KBM-7 (cell line): ENCODE results near the gene TMSB4X.
"Not testable (repeated sequence)": the region's sequence is repeated elsewhere in the genome, so short reads cannot be mapped to it uniquely, and the experiment has no call there.

Experiments used
- DNase-seq: peaks from one replicate; pipeline ENCODE4 v3.0.0-alpha.2; 2015
- in situ Hi-C: fragments of 300-500 bp; cut with MboI; formaldehyde crosslinking; loops from 2 replicates; pipeline ENCODE4 v1.14.3; 2020; ENCODE audit warnings: low sequenced_read_pairs, low pct_unique_long_range_greater_than_20kb, mixed read lengths

Gene TMSB4X

GRCh38 chrX:12953420-12953819, 21.5 kb upstream of the TMSB4X start:
- in situ Hi-C loops, result loop anchor here (25.0 kb wide), 1 partner anchor 534 kb away; no protein-coding TSS in a partner anchor
- no peak for DNase-seq

DNA sequence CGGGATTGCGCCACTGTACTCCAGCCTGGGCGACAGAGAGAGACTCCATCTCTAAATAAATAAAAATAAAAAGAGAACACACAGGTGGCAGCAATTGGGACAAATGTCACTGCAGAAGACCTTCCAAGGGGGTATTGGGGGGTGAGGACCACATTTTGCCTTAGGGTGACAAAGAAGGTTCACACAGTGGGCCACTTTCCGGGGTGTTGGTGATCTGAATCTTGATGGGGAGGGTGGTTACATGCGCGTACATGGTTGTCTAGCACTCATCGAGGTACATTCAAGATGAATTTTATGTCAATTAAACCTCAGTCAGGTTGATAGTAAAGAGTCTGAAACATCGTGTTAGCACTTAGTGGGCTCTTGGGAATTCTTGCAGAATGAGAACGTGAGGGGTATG, 20.5 kb upstream of the TMSB4X start:
- in situ Hi-C loops, result loop anchor here (25.0 kb wide), 1 partner anchor 533 kb away; no protein-coding TSS in a partner anchor
- no peak for DNase-seq

DNA sequence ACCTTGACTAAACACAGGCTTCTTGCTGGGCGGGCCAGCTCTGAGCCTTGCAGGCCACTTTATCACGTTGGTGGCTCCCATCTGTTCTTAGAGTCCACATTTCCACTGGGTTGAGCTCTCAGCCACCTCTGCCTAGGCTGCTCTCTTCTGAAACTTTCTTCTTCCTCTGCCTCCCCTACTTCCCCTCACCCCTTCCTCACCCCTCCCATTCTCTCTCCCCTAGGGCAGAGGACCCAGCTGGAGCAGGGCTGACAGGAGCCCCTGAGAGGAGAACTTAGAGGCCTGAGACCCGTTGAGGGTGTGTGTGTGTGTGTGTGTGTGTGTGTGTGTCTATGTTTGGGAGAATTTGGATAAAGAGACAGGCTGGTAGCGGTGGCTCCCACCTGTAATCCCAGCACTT, 19.9 kb upstream of the TMSB4X start:
- DNase-seq, result no peak

DNA sequence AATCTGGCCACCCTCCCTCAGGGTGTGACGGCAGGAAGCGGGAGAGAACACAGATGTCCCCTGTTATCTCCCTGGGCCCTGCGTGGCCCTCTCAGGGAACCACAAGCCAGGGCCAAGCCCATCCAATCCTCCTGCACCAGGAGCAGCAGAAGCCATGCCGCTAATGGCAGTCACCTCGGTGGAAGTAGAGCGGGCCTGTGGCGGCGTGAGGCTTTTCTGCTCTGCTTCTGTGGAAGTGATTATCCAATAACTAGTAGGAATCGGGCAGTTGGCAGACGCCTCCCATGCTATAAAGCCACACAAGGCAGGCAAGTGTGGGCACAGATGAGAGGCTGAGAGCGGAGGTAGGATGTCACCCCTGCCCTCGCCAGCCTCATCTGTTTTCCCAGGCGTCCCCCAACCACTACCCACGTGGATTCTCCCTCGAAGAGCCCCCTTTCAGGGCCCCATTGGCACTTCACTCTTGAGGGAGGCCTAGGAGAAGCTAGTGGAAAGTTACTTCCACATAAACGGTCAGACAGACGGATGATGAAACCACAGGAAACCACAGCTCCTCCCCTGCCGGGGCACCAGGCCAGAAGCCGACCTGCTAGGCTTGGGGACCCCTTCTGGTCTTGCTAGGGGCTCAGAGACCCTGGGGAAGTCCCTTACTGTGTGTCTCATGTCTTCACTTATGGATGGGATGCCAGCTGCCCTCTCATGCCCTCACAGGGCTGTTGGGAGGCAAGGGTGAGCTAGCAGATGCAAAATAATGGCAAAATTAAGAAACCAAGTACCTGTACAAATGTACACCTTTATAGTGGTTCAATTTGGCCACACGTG, 18.8 kb upstream of the TMSB4X start:
- in situ Hi-C loops, result loop anchor here (25.0 kb wide), 1 partner anchor 531 kb away; no protein-coding TSS in a partner anchor
- peak; percentile 99 for DNase-seq

More for the DNA sequence above, 19.9 kb upstream of the TMSB4X start:
- in situ Hi-C loops, result loop anchor here (25.0 kb wide), 1 partner anchor 532 kb away; no protein-coding TSS in a partner anchor

DNA sequence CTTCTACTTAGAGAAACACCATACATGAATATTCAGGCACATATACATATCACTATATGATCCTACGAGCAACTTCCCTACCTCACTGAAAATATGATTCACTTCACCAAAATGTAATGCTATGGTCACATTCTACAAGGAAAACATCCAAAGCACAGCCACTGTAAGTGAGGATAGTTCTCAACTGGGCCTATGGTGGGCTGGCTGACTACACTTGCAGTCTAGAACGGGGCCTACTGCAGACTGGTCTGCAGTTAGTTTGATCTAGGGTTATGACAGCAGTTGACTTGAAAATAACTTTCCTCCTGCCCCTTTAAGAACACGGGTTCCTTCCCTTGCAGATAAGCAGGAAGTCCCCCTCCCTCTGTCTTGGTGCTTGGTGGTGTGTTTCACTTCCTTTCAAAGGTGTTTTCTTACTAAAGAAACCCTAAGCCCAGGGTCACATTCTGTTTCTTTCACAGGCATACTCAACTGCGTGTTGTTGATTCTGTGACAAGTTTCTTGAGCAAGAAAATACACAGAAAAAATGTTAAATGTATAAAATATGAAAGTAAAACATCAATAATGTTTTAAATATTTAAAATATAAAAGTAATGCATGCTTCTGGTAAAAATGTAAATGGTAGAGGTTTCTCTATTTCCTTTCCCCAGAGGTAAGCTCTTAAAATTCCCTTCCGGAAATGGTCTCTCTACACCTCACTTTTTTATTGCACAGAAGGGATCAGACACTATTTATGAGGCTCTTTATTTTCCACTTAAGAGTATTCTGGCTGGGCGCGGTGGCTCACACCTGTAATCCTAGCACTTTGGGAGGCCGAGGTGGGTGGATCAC, 18.0 kb upstream of the TMSB4X start:
- peak; percentile 92 for DNase-seq

DNA sequence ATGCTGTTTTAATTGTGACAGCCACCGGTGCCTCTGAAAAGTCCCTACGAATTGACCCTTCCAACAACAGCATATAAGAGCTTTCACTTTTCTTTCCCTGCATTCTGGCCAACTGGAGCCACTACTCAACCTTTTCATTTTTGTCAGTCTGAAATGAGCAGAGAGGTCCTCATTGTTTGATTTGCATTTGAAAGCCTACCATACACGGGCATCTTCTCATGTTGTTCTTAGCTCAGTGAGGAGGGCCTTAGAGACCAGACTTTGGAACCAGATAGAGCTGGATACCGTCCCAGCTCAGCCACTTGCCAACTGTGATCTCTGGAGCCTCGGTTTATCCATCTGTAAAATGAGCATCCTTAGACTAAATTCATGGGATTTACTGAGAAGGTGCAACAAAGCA, 16.9 kb upstream of the TMSB4X start:
- in situ Hi-C loops, result loop anchor here (25.0 kb wide), 1 partner anchor 529 kb away; no protein-coding TSS in a partner anchor

More for the DNA sequence above, 18.0 kb upstream of the TMSB4X start:
- in situ Hi-C loops, result loop anchor here (25.0 kb wide), 1 partner anchor 530 kb away; no protein-coding TSS in a partner anchor

GRCh38 chrX:12958461-12958860, 16.4 kb upstream of the TMSB4X start:
- no peak for DNase-seq
- in situ Hi-C loops, result loop anchor here (25.0 kb wide), 1 partner anchor 529 kb away; no protein-coding TSS in a partner anchor

More for the DNA sequence above, 16.9 kb upstream of the TMSB4X start:
- DNase-seq, result no peak

DNA sequence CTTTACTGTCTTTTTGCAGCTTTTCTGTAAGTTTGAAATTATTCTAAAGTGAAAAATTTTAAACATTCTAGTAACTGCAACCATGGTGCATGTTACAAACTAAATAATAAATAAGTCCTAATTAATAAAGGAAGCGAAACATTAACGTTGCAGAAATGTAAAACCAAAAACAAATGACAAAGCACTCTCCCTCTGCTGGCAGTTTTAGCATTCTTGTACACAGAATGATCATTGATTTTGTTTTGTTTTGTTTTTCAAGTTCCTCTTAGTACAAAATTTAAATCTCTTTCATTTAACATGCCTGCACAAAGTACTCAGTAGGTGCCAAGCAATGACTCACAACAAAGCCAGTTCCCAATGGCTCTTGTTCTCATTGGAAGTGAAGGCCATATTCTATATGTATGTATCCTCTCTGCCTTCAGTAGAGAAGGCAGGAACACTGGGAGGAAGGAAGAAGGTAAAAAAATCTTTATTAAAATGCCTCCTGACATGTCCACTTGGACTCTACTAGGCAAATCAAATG, 13.7 kb upstream of the TMSB4X start:
- in situ Hi-C loops, result loop anchor here (25.0 kb wide), 1 partner anchor 526 kb away; no protein-coding TSS in a partner anchor
- DNase-seq, result no peak

DNA sequence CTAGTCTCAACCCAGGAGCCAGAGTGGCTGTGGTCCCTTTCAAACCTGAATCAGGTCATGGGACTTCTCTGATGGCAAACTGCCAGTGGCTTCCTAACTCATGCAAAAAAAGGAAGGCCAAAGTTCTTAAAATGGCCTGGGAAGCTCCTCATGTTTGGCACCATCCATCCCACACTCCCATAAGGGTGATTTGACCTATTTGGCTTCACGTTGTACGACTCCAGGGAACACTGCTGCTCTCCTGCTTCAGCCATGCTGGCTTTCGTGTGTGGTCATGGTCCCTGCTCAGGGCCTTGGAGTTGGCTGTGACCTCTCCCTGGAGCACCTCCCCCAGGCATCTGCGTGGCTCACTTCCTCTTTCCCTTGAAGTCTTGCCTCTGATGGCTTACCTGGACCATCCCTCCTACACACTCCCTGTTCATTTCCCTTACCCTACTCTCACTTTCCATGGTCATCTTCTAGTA, 12.8 kb upstream of the TMSB4X start:
- DNase-seq, result no peak
- in situ Hi-C loops, result loop anchor here (25.0 kb wide), 1 partner anchor 525 kb away; no protein-coding TSS in a partner anchor

DNA sequence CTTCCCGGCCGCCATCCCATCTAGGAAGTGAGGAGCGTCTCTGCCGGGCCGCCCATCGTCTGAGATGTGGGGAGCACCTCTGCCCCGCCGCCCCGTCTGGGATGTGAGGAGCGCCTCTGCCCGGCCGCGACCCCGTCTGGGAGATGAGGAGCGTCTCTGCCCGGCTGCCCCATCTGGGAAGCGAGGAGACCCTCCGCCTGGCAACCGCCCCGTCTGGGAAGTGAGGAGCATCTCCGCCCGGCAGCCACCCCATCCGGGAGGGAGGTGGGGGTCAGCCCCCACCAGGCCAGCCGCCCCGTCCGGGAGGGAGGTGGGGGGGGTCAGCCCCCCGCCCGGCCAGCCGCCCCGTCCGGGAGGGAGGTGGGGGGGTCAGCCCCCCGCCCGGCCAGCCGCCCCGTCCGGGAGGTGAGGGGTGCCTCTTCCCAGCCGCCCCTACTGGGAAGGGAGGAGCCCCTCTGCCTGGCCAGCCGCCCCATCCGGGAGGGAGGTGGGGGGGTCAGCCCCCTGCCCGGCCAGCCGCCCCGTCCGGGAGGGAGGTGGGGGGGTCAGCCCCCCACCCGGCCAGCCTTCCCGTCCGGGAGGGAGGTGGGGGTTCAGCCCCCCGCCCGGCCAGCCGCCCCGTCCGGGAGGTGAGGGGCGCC, 11.6 kb upstream of the TMSB4X start:
- in situ Hi-C loops, result loop anchor here (25.0 kb wide), 1 partner anchor 524 kb away; no protein-coding TSS in a partner anchor
- not testable (repeated sequence) for DNase-seq

DNA sequence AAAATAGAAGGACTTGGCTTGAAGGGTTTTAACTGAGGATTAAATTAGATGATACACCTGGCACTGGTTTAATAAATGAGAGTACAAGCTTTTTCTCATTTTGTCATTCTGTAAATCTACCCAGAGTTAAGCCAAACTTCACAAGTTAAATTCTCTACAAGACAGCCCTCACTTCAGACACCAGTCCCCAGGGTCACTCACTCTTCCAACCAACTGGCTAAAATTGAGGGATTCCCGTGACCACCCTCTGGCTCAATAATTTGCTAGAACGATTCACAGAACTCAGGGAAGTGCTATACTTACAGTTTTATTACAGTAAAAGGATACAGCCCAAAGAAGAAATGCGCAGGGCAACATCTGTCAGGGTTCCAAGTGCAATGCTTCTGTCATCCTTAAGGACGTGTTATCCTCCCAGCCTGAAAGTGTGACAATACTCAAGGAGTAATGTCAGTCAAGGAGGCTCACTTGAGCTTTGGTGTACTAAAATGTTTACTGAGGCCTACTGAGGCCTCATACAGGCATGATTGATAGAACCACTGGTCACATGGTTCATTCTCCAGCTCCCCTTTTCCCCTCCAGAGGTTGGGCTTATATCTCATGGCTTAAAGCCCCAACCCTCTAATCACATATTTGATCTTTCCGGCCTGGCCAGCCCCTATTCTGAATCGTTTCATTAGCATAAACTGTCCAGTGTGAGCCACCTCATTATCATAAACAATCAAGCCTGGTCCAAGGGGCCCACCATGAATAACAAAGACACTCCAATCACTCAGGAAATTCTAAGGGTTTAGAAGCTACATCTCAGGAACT, 9.6 kb upstream of the TMSB4X start:
- no peak for DNase-seq
- in situ Hi-C loops, result loop anchor here (25.0 kb wide), 1 partner anchor 522 kb away; no protein-coding TSS in a partner anchor

- no peak for DNase-seq
- in situ Hi-C loops, result loop anchor here (25.0 kb wide), 1 partner anchor 521 kb away; no protein-coding TSS in a partner anchor
Measured at GRCh38 chrX:12966151-12966550, 8.8 kb upstream of the TMSB4X start.

DNA sequence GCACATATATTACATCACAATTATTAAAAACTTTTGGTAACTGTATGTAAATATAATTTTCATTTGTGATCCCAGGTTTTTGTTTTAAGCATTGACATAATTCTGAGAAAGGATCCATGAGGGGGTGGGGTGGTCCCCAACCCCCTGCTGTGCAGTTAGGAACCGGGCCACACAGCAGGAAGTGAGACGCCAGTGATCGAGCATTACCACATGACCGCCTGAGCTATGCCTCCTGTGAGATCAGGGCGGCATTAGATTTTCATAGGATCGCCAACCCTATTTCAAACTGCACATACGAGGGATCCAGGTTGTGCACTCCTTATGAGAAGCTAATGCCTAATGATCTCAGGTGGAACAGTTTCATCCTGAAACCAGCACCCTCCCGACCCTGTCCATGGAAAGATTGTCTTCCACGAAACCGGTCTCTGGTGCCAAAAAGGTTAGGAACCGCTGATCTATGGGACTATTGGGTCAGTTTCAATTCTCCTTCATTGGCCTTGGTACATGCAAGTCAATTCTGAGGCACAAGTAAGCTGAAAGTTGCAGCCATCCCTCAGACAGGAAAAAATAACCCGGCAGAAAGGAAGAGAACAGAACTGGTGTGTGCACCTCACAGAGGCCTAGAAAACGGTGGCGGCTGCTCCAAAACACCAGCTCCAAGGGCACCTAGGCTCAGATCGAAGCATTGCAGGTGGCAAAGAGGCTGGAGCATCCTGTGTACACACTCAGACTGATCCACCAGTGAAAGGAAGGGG, 7.0 kb upstream of the TMSB4X start:
- in situ Hi-C loops, result loop anchor here (25.0 kb wide), 1 partner anchor 519 kb away; no protein-coding TSS in a partner anchor
- DNase-seq, result no peak

GRCh38 chrX:12970691-12971202, 4.2 kb upstream of the TMSB4X start:
- DNase-seq, result peak; percentile 93
- in situ Hi-C loops, result loop anchor here (25.0 kb wide), 1 partner anchor 517 kb away; no protein-coding TSS in a partner anchor

GRCh38 chrX:12971282-12972003, 3.5 kb upstream of the TMSB4X start:
- DNase-seq, result no peak
- in situ Hi-C loops, result loop anchor here (25.0 kb wide), 1 partner anchor 516 kb away; no protein-coding TSS in a partner anchor

DNA sequence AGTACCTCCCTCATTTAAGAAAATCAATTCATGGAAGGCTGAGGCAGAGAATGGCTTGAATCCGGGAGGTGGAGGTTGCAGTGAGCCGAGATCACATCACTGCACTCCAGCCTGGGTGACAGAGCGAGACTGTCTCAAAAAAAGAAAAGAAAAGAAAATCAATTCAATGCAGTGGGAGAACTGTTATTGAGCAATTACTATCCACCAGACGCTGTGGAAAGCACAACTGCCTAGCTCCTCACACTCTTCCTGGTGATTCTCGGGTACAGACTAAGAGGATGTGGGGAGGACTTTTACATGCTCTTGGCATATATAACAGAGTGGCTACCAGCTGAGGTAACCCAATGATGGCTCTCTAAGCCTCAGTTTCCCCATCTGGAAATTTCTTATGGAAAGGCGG, 2.7 kb upstream of the TMSB4X start:
- in situ Hi-C loops, result loop anchor here (25.0 kb wide), 1 partner anchor 515 kb away; no protein-coding TSS in a partner anchor

More for the DNA sequence above, 2.7 kb upstream of the TMSB4X start:
- no peak for DNase-seq
